Measurements from ENCODE around the gene PFKFB3.

Gene PFKFB3

DNA sequence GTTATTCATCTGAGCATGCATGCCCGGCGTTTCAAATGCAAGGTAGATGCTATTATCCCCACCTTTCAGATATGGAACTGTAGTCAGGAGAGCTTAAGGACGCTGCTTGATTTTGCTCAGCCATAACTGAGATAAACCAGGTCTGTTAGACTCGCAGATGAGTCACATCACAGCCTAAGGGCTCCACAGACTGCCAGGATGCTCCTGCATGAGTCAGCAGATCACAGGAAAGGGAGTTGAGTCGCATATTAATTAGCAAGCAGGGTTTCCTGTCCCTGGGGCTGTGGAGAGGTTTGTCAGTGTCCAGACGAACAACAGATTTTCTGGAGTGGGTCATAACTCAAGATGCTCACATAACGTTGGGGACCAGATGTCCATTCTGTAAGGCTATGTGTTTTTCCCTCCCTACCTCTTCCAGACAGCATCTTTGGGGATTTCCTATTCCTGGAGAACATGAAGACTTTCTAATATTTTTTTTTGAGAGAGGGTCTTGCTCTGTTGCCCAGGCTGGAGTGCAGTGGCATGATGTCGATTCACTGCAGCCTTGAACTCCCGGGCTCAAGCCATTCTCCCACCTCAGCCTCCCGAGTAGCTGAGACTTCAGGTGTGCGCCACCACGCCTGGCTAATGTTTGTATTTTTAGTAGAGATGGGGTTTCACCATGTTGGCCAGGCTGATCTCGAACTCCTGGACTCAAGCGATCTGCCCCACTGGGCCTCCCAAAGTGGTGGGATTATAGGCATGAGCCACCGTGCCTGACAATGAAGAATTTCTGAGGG, 36.7 kb downstream of the PFKFB3 start:
- DNase-seq = peak; percentile 63

DNA sequence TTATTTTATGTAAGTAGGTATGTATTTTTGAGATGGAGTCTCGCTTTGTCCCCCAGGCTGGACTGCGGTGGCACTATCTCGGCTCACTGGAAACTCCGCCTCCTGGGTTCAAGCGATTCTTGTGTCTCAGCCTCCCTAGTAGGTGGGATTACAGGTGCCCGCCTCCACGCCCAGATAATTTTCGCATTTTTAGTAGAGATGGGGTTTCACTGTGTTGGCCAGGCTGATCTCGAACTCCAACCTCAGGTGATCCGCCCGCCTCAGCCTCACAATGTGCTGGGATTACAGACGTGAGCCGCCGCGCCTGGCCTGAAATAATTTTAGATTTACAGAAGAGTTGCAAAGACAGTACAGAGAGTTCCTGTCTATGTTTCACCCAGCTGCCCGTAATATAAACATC, 37.5 kb downstream of the PFKFB3 start:
- no peak for DNase-seq

DNA sequence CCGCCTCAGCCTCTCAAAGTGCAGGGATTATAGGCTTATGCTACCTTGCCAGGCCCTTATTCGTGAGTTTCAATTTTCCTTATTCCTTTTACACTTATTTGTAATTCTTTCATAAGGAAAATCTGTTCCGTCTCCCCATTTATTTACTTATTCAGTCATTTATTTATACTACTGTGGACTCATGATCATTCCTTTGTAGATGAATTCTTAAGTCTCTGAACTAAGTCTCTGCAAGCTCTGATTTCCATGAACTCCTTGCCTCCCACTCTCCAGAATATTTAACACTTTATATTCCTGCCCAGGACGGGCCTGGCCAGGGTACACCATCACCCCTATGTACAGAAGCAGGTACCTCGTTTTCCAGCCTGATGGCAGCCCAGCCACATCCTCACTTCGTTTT, 39.4 kb downstream of the PFKFB3 start:
- DNase-seq = no peak

DNA sequence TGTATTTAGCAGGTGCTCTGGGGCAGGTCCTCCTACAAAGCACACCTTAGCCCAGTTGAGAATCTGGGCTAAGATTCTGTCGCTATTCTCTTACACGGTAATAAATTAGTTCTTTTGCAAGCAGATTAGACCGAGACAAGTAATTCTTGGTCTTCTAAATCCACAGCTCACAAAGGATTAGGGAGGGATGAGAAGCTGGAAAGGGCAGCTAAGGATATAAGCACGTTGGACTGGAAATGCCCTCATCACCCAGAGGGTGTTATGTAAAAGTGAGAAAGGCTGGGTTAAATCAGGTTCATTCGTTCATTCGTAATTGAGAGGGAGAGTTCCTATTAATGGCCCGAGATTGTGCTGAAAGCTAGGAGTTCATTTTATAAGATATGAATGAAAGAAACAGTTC, 41.8 kb downstream of the PFKFB3 start:
- DNase-seq = no peak

DNA sequence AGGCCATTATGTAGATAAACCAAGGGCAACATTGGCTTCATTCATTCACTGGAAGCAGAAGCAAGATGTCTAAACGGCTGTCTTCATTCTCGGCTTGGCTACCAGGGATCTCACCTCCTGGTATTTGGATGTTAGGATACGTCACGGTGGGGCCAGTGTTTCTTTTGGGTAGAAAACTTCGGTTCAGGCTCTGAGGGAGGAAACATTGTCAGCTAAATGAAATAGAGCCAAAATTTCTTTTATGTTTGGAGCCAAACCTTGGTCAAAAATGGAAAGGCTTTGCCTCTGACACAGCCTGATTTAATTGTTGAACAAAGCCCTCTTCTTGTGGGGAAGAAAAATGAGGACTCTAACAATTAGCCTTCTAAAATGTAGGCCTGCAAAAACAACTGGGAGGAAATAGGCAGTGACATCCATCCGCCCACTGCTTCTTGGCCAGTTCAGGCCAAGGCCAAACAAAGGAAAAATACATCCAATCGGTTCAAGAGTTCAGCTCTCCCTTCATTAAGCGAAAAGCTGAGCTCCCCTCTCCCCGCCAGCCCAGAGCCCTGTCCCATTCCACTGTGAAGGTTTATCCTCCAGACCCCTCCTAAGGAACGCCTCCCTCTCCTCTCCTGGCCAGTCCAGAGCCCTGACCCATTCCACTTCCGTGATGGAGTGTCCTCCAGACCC, 44.4 kb downstream of the PFKFB3 start:
- no peak for DNase-seq

DNA sequence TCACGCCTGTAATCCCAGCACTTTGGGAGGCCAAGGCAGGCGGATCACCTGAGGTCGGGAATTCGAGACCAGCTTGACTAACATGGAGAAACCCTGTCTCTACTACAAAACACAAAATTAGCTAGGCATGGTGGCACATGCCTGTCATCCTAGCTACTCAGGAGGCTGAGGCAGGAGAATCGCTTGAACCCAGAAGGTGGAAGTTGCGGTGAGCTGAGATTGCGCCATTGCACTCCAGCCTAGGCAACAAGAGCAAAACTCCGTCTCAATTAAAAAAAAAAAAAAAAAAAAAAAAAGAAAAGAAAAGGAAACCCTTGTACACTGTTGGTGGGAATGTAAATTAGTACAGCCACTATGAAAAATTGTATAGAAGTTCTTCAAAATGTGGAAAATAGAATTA, 46.2 kb downstream of the PFKFB3 start:
- DNase-seq = peak; percentile 36

DNA sequence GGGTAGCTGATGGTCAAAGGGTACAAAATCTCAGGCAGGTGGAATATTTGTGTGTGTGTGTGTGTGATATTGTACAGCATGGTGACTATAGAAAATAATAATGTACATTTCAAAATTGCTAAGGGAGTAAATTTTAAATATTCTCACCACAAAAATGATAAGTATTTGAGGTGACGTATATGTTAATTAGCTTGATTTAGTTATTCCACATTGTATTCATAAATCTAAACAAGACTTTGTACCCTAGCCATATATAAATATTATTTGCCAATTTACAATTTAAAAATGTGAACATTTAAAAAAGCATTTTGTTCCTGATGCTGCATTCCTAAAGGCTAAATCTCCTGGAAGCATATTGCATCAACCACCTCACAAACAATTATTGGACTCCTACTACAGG, 47.0 kb downstream of the PFKFB3 start:
- DNase-seq = no peak

DNA sequence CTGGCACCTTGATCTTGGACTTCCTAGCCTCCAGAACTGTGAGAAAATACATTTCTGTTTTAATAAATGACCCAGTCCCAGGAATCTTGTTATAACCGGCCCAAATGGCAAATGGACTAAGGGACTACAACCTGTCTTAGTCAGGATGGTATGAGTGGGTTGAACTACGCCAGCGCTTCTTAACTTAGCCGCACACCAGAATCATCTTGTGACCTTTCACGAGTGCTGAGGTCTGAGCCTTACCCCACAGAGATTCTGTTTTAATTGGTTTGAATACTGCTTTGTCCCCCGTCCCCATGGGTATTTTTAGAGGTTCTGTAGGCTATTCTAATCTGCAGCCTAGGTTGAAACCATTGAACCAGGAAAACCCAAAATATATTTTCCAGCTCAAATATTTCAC, 48.0 kb downstream of the PFKFB3 start:
- no peak for DNase-seq

DNA sequence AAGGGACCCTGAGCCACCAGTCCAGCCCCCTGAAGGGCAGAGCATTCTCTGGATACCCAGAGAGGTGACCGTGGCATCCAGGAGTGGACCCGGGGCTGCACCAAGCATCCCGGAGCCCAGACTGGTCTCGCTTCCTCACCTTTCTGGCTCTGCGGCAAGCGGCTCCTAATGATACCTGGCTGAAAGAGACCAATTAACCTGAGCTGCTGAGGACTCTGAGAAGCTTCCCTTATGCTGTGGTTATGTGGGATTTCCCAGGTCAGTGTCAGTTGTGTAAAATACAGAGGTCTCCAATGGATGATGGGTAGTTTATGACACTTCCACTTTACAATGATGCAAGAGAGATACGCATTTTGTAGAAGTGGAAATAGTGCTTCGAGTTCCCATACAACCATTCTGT, 51.5 kb downstream of the PFKFB3 start:
- DNase-seq = no peak

DNA sequence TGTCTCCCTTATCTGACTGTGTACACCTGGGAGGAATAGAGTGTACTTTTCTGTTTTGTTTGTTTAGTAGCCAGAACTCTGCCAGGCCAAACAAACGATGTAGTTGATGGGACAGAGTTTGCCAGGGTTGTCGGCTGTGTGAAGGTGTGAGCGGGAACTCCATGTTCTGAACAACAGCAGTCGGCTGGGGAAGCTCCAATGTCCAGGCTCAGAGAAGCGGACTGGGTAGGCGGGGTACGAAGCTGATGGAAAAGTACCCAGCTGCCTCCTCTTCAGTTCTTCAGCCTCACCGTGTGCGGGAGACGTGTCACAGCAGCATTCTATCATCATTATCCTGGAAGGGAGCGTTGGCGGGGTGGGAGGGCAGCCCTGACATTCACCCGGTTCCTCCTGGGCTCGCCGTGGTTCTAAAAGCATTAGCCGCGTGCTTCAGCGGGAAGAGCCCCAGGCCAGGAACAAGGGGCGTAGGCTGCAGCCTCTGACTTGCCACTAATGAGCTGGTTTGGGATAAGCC, 52.9 kb downstream of the PFKFB3 start:
- DNase-seq = no peak

DNA sequence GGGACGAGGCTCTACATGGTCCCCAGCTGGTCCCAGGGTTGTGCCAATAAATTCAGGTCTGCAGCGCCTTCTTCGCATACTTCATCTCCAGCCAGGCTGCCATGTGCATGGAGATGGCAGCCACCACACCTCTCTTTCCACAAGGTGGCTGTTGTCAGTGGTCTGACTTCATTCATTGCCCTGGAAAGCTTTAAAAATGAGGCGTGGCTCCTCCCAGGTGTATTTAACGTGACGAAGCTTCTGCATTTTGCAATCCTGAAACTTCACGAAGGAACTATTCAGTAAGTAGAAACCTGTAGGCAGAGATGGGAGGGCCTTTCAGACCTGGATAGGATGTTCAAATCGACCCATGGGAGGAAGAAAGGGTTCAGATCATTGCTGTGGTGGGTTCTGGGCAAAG, 53.7 kb downstream of the PFKFB3 start:
- DNase-seq = no peak

DNA sequence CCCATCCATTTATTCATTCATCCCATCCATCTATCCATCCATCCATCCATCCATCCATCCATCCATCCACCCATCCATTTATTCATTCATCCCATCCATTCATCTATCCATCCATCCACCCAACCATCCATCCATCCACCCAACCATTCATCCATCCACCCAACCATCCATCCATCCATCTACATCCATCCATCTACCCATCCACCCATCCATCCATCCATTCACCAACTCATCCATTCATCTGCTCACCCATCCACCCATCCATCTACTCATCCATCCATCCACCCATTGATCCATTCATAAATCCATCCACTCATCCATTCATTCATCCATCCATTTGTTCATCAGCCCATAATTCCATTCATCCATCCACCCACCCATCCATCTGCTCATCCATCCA, 56.4 kb downstream of the PFKFB3 start:
- no peak for DNase-seq

DNA sequence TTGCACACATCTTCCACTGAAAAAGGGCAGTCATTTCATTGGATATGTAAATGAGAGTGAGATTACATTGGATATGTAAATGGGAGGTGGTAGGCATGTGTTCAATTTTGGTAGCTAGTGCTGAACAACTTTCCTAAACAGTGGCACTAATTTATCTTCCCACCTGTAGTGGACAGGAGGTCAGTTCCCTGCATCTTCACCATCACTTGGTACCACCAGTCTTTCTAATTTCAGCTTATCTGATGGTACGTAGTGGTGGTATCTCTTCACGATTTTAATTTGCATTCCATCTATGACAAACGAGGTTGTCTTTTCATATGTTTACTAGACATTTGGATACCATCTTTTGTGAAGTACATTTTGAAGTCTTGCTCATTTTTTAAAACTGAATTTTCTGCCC, 58.1 kb downstream of the PFKFB3 start:
- DNase-seq = no peak

DNA sequence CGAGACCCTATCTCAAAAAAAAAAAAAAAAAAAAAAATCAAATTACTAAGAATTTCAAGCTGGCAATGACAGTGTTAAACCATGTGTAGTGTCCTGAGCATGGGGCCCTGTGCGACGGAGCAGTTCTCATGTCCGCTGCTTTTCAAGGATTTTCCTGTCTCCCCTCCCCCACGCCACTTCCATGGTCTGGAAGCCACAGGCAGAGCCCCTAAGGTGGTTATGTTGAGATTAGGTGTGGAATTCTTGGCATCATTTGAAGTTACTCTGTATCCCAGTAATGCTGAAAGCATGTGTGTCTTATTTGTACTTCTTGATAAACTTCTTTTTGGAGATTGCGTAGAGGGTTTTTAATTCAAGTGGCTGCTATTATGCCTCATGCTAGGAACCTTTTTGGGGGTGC, 65.2 kb downstream of the PFKFB3 start:
- no peak for DNase-seq

DNA sequence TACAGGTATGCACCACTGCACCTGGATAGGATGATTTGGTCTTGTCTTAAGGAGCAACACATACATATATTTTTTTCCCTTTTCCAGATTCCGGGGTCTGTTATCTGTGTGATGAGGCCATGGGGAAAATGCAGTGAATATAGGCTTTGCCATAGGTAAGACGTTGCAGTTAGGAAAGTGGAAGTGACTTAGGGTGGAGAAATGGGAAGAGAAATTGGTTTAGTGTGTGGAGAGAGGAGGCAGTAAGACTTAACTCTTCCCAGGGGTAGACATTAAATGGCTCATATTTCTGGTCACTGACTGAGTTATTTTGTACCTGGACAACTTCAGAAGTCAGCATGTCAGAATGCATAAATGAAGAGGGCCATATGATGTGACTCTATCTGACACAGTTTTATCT, 66.7 kb downstream of the PFKFB3 start:
- no peak for DNase-seq

DNA sequence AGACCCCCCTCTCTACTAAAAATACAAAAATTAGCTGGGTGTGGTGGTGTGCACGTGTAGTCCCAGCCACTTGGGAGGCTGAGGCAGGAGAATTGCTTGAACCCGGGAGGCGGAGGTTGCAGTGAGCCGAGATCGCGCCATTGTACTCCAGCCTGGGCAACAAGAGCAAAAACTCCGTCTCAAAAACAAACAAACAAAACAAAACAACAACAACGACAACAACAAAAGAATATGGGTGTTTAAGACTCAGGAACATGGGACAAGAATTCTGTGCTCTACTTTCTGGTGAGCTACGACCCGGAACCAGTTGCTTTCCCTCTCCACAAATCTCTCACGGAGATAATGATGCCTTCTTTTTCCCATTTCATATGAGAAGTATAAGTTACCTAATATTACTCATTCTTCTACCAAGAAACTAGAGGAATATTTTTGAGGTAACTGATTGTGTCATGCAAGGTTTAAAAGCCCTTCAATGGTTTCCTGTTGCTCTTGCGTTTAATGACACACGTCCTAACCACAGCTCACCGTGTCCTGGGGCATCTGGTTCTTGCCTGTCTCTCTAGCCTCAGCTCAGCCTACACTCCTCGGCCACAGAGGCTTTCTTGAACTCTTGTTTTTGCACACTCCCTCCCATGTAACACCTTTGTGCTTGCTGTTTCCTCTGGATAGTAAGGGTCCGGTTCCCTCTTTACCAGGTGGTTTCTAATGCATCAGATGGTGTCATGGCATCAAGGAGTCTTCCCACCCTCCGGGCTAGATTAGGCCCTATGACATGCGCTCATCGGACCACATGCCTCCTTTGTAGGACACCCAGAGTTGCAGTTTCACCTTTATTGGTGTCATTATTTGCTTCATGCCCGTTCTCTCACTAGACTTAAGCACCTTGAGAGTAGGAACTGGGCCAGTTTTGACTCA, 67.5 kb downstream of the PFKFB3 start:
- DNase-seq = peak; percentile 69

DNA sequence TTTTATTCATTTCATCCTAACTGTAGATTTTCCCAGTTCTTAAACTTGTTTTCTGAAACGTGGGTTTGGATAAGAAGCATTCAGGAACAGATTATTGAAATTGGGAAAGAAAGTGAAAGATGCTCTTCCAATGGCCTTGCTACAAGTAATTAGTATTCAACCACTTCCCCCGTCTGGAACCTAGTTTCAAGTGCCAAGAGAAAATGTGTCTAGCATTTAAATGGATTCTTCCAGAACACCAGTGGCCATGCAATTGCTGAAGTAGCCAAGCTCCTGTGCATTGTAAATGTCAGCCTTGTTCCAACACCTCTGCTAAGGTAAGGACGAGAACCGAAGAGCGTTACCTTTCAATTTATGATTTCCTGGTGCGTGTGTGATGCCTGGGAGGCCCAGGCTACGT, 68.2 kb downstream of the PFKFB3 start:
- DNase-seq = no peak

DNA sequence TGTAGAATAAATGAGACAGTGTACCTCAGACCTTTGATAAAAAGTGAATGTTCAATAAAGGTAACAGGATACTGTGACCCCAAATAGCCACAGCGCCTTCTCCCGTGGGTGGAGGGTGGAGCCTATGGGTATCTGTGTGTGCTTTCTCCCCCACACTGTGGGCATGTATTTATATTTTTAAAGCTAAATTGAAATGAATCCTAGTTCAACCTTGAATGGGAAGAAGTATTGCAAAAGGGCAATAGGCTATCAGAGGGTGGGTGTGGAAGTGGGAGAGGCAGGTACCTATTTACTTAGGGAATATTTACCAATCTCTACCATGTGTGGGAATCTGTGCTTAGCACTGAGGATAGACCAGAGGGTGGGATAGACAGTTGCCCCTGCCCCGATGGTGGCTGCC, 68.9 kb downstream of the PFKFB3 start:
- no peak for DNase-seq

DNA sequence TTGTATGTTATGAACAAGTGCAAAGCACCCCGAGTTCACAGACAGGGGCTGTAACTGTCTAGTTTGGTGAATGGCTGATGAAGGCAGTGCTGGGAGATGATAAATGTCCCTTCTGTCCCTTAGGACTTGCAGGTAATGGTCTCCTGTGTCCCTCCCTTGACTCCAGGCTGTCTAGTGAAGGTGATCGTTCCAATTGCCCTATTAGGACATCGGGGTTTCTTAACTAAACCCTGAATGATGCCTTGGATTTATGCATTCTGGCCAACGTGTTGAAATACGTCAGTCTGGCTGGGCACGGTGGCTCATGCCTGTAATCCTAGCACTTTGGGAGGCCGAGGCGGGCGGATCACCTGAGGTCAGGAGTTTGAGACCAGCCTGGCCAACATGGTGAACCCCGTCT, 69.4 kb downstream of the PFKFB3 start:
- no peak for DNase-seq

DNA sequence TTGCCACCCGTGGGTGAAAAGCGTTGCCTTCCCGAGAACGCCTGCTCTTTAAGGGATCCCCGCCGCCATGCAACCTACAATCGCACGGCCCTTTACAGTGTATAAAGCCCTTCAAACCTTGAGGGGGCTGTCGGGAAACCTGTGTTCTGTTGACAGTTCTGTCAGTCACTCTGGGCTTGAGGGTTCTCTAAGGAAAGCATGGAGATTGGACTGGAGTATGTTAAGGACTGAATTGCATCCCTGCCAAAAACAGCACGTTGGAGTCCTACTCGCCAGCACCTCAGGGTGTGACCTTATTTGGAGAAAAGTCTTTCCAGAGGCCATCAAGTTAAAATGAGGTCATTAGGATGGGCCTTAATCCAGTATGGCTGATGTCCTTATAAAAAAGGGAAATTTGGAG, 70.6 kb downstream of the PFKFB3 start:
- DNase-seq = no peak

DNA sequence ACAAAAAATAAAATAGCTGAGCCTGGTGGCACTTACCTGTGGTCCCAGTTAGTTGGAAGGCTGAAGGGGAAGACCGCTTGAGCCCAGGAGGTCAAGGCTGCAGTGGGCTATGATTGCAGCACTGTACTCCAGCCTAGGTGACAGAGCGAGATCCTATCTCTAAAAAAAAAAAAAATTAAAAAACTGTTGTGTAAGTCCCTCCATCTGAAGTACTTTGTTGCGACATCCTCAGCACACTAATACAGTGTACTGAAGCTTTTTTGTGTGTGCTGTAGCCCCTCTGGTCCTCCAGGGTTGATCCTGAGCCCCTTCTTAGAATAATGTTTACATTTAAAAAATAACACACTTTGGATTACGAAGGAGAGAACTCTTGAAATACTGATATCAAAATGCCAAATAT, 71.3 kb downstream of the PFKFB3 start:
- DNase-seq = no peak

DNA sequence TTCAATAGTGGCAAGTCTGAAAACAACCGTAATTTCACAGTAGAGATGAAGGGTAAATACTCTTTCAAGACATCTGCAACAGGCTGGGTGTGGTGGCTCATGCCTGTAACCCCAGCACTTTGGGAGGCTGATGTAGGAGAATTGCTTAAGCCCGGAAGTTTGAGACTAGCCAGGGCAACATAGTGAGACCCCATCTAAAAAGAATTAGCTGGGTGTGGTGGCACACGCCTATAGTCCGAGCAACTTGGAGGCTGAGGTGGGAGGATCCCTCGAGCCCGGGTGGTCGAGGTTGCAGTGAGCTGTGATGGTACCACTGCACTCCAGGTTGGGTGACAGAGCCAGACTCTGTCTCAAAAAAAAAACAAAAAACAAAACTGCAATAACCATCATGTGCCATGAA, 71.8 kb downstream of the PFKFB3 start:
- no peak for DNase-seq

Data from CD4-positive, alpha-beta T cell treated with Interferon gamma for 1 hour (primary cell).